GM18505 (cell line): Measurements from ENCODE around the gene DAPP1.
"Not testable (repeated sequence)": the region's sequence is repeated elsewhere in the genome, so short reads cannot be mapped to it uniquely, and the experiment has no call there.

Experiments
- ATAC-seq: cut with Tn5 transposase; IDR thresholded peaks from one replicate; pipeline ENCODE4 v1.9.1; 2021; ENCODE audit not compliant: unreplicated experiment
- POLR2A ChIP-seq: IDR thresholded peaks from 4 replicates; pipeline ENCODE4 v1.6.1; 2011; ENCODE audit warnings: borderline replicate concordance; ENCODE audit not compliant: insufficient read depth, insufficient read length; ENCODE audit errors: extremely low read depth

The DAPP1 gene, protein sequence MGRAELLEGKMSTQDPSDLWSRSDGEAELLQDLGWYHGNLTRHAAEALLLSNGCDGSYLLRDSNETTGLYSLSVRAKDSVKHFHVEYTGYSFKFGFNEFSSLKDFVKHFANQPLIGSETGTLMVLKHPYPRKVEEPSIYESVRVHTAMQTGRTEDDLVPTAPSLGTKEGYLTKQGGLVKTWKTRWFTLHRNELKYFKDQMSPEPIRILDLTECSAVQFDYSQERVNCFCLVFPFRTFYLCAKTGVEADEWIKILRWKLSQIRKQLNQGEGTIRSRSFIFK

GRCh38 chr4:99816545-99817308 is at the start of gene DAPP1:
DAPP1 (plus strand) TSS chr4:99816827; CDS start chr4:99816914, 87 bp downstream.
- peak; percentile 98 for TF ChIP-seq POLR2A
- ATAC-seq: peak; percentile 97

DNA sequence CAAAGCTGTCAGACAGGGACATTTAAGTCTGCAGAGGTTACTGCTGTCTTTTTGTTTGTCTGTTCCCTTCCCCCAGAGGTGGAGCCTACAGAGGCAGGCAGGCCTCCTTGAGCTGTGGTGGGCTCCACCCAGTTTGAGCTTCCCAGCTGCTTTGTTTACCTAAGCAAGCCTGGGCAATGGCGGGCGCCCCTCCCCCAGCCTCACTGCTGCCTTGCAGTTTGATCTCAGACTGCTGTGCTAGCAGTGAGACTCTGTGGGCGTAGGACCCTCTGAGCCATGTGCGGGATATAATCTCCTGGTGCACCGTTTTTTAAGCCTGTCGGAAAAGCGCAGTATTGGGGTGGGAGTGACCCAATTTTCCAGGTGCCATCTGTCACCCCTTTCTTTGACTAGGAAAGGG is 45.8 kb upstream of the DAPP1 start:
- not testable (repeated sequence) for ATAC-seq

DNA sequence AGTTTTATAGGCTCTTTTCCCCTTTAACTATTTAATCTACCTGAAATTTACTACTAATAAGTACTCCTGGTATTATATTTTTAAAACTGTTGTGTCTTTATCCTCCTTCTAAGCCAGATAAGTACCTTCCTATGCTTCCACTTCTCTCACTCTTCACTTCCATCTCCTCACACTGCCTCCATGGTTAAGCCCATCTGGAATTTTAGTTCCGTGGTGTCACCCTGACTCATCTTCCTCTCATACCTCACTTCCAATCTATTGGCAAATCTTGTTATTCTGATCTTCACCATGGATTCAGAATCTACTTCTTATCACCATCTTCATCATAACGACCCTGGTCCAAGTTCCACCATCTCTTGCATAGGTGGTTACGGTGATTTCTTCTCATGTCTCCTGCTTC is 32.7 kb upstream of the DAPP1 start:
- no peak for ATAC-seq
- no peak for TF ChIP-seq POLR2A

GRCh38 chr4:99784842-99785241 is 31.8 kb upstream of the DAPP1 start:
- no peak for ATAC-seq
- no peak for TF ChIP-seq POLR2A

GRCh38 chr4:99790796-99791617 is 25.6 kb upstream of the DAPP1 start:
- ATAC-seq: no peak
- no peak for TF ChIP-seq POLR2A

DNA sequence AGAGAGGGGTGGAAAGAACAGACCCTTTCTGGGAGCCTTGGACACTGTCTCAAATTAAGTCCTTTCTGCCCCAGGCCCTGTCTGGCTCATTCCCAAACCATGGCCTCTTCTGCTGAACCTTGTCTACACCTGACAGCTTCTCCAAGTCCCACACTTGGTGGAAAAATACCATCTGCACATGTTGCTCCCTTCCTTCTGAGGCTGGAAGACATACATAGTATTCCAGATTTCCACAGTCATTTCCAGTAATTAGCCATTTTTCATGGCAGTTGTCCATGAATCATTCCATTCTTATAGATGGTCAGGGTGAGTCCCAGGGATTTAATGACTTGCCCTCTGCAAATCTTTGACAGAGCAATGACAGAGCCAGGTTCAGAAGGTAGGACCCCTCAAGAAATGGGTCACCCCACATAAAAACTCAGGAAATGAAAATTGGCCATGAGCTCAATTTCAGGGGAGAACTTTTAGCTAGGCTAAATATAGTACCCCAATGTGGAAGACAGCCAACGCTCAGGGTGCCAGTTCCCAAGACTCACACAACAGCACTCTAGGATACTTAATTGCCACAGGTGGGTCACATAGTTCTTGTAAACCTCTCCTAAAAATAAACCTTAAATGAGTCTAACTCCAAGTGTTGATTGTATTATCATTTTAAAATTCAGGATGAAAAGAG is 16.2 kb upstream of the DAPP1 start:
- no peak for ATAC-seq
- TF ChIP-seq POLR2A: no peak

DNA sequence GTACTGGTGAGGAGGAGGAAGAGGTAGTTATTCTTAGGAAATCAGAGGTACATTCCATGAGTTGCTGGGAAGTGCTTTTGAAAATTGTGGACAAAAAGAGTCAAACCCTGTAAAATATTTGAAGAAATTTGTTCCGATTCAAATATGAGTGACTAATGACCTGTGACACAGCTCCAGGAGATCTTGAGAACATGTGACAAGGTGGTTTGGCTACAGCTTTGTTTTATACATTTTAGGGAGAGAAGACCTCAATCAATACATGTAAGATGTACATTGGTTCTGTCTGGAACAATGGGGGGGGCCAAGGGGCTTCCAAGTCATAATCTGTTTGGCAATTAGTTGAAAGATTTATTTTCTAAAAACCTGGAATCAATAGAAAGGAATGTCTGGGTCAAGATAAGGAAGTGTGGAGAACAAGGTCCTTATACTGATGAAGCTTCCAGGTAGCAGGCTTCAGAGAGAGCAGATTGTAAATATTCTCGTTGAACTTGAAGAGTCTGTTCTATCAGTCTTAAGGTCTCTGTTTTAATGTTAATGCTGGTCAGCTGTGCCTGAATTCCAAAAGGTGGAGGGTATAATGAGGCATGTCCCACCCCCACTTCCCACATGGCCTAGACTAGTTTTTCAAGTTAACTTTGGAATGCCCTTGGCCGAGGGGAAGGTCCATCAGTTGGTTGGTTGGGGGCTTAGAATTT is 15.5 kb upstream of the DAPP1 start:
- no peak for TF ChIP-seq POLR2A
- ATAC-seq: no peak

DNA sequence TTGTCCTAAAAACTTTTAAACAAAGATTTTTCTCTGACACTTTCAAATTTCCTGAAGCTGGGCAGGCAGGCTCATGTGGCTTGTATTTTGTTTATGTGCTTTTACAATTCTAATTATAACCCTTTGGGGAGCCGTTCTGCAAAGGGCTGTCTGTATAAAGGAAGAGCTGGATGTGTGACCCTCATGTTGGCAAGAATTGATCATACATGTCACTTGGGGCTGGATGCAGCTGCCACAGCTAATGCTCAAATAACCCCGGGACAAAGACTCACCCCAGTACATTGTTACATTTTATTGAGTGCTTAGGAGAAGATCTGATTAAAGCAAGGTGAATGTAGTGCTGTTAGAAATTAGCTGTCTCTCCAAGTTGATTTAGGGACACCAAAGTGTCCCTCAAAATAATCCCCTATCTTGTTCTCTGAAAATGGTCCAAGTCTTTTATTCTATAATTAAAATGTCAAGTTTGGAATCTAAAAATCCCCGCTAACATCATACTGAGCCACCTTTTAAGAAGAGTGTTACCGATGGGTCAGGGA is 13.0 kb upstream of the DAPP1 start:
- no peak for ATAC-seq
- no peak for TF ChIP-seq POLR2A

DNA sequence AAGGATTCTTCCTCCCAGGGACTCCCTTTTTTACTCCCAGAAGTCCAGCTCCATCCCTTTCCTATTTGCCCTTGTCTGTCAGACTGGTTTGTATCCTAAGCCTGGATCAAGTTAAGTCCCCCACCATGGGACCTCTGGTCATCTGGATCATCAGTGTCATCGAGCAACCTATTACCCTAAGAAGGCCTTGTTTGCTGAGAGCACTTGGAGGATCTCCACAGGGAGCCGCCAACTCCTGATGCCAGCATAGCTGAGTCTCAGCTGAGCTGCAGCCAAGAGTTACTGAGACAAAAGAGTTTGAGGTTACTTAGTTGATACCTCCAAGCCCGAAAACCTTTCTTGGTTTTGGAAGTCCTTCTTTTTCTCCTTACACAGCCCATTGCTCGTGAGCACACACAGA is 10.1 kb upstream of the DAPP1 start:
- TF ChIP-seq POLR2A: no peak
- no peak for ATAC-seq

GRCh38 chr4:99807666-99808065 is 9.0 kb upstream of the DAPP1 start:
- ATAC-seq: no peak
- TF ChIP-seq POLR2A: no peak

GRCh38 chr4:99808260-99808857 is 8.3 kb upstream of the DAPP1 start:
- peak; percentile 88 for ATAC-seq
- no peak for TF ChIP-seq POLR2A

- no peak for ATAC-seq
- TF ChIP-seq POLR2A: no peak
Measured at GRCh38 chr4:99809326-99809725, 7.3 kb upstream of the DAPP1 start.
